ENCODE data around the gene RGL1.
A peak's percentile ranks its signal among the peaks of the same experiment; 100 is the strongest.

RGL1 gene

GRCh38 chr1:183842795-183843144 lies 37.9 kb downstream of the RGL1 start:
- no peak for TF ChIP-seq CTCF (IDR thresholded peaks at IDR 0.05)
- H3K4me3 ChIP-seq, result peak overlapping the region; percentile 9 to 14
- peaks cover 0 to 25% (median 11%) of the 10 kb centered on the region in 4 donors for H3K4me1 ChIP-seq
- no peak for DNase-seq
- intact Hi-C loops (cut with DNase I; ENCODE audit: low total_unique reads), result no loop called here
- no peaks in the 10 kb centered on the region for H3K27me3 ChIP-seq
- no peaks in the 10 kb centered on the region for H3K9me3 ChIP-seq
- peak overlapping the region in 1 of 2 donors; percentile 39 for H3K27ac ChIP-seq
- H3K36me3 ChIP-seq, result no peaks in the 10 kb centered on the region

- no peak for DNase-seq
- Histone ChIP-seq H3K4me3 (no peak overlapping the region), H3K9me3 (no peaks in the 10 kb centered on the region), H3K4me1 (peaks cover 0 to 25% (median 11%) of the 10 kb centered on the region in 4 donors), H3K27ac (no peak overlapping the region), H3K27me3 (no peaks in the 10 kb centered on the region), H3K36me3 (no peaks in the 10 kb centered on the region)
- intact Hi-C loops (cut with DNase I; ENCODE audit: low total_unique reads), result no loop called here
- TF ChIP-seq CTCF (IDR thresholded peaks at IDR 0.05), result no peak
These were observed 39.9 kb downstream of the RGL1 start for GRCh38 chr1:183844806-183845205.

DNA sequence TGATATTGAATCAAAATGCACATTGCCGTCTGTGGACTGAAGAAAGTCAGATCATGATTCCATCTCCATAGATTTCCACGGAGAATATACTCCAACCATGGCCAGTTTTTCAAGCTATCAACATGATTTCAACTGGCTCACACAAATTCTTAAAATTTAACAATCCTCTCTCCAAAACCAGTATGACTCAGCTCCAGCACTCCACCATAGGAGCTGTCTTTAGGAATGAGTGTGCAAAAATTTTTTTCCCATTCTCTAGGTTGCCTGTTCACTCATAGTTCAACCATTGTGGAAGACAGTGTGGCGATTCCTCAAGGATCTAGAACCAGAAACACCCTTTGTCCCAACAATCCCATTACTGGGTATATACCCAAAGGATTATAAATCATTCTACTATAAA lies 40.8 kb downstream of the RGL1 start:
- Histone ChIP-seq H3K4me3 (no peak overlapping the region), H3K27ac (no peak overlapping the region), H3K27me3 (no peaks in the 10 kb centered on the region), H3K4me1 (peaks cover 0 to 25% (median 11%) of the 10 kb centered on the region in 4 donors), H3K9me3 (no peaks in the 10 kb centered on the region), H3K36me3 (no peaks in the 10 kb centered on the region)
- intact Hi-C loops (cut with DNase I; ENCODE audit: low total_unique reads), result no loop called here
- no peak for TF ChIP-seq CTCF (IDR thresholded peaks at IDR 0.05)
- no peak for DNase-seq

DNA sequence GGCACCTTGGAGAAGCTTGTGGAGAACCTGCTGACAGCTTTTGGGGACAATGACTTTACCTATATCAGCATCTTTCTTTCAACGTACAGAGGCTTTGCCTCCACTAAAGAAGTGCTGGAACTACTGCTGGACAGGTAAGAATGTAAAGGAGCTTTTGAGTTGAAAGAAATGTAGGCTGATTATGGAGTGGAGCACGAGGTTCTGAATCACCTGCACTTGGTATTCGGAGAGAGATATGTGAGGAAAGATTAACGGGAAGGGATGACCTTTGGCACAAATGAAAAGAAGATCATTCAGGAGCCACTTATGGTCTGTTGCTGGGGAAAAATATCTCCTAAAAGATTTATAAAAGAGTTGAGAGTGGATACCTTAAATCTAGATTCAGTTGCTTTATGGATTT lies 42.7 kb downstream of the RGL1 start:
- no peak for TF ChIP-seq CTCF (IDR thresholded peaks at IDR 0.05)
- no peak overlapping the region for H3K27ac ChIP-seq

DNA sequence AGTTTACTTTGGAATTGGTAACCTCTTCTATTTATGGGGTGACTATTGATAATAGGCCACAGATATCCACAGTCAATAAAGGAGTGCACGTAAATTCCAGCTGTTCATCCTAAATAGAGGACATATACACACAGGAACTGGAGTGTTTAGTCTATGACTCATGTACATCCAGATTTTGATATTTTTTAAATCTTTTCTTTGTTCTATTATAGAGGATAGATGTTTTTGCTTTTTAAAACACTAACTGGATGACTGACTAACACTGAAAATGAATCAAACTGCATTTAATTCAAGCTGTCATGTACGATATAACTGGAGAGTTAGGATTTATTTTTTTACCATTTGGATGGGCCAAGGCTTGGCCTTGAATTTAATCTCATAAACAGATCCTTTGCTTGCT lies 45.9 kb downstream of the RGL1 start:
- Histone ChIP-seq H3K4me1 (no peaks in the 10 kb centered on the region), H3K4me3 (no peak overlapping the region), H3K27ac (no peak overlapping the region), H3K36me3 (no peaks in the 10 kb centered on the region), H3K9me3 (no peaks in the 10 kb centered on the region), H3K27me3 (no peaks in the 10 kb centered on the region)
- TF ChIP-seq CTCF (IDR thresholded peaks at IDR 0.05), result no peak
- intact Hi-C loops (cut with DNase I; ENCODE audit: low total_unique reads), result no loop called here
- no peak for DNase-seq

More for the DNA sequence above, 42.7 kb downstream of the RGL1 start:
- Histone ChIP-seq H3K4me3 (no peak overlapping the region), H3K36me3 (no peaks in the 10 kb centered on the region), H3K4me1 (peaks cover 0 to 13% (median 9%) of the 10 kb centered on the region in 4 donors), H3K27me3 (no peaks in the 10 kb centered on the region), H3K9me3 (no peaks in the 10 kb centered on the region)
- no peak for DNase-seq
- intact Hi-C loops (cut with DNase I; ENCODE audit: low total_unique reads), result no loop called here

GRCh38 chr1:183859119-183859518 lies 54.2 kb downstream of the RGL1 start:
- intact Hi-C loops (cut with DNase I; ENCODE audit: low total_unique reads), result no loop called here
- H3K9me3 ChIP-seq, result no peaks in the 10 kb centered on the region
- no peaks in the 10 kb centered on the region for H3K4me1 ChIP-seq
- TF ChIP-seq CTCF (IDR thresholded peaks at IDR 0.05), result no peak
- DNase-seq, result no peak
- H3K36me3 ChIP-seq, result no peaks in the 10 kb centered on the region
- H3K27me3 ChIP-seq, result no peaks in the 10 kb centered on the region
- H3K4me3 ChIP-seq, result no peak overlapping the region
- no peak overlapping the region for H3K27ac ChIP-seq

Measured in tibial artery (tissue), 4 donors.